ENCODE results near the gene PKMYT1. TPM values are rescaled to one million over a fixed set of nuclear protein-coding genes. Genes with fewer than 3 reads are reported as not detected.

Gene PKMYT1
- total and polyA plus RNA-seq, 8 donors: 0.28 to 4.8 (median 1.5) TPM

- no peaks in the 10 kb centered on the region for H3K36me3 ChIP-seq
- no peak overlapping the region for H3K27ac ChIP-seq
- DNase-seq (peak in 1 of 6 donors; percentile 77), FAIRE-seq (no peak), ATAC-seq (no peak)
- H3K27me3 ChIP-seq: no peaks in the 10 kb centered on the region
- no peaks in the 10 kb centered on the region for H3K9me3 ChIP-seq
- intact Hi-C loops (cut with DNase I): no loop called here
- H3K4me1 ChIP-seq: peaks cover 4 to 8% (median 8%) of the 10 kb centered on the region in 3 donors
- 85 to 91% methylated on average over 12 of the region's 12 CpGs for WGBS, 2 donors
- TF ChIP-seq CTCF (IDR thresholded peaks at IDR 0.05): no peak
- H3K4me3 ChIP-seq: no peak overlapping the region
Measured at GRCh38 chr16:3001316-3001715, 21.1 kb upstream of the PKMYT1 start.

GRCh38 chr16:3000540-3000939 lies 20.3 kb upstream of the PKMYT1 start:
- no peak overlapping the region for H3K4me3 ChIP-seq
- FAIRE-seq (no peak), ATAC-seq (no peak)

GRCh38 chr16:2999929-3000328 lies 19.7 kb upstream of the PKMYT1 start:
- no peaks in the 10 kb centered on the region for H3K27me3 ChIP-seq
- whole genome bisulfite sequencing, 2 donors: 85 to 91% methylated on average over 6 of the region's 6 CpGs
- no peaks in the 10 kb centered on the region for H3K4me1 ChIP-seq
- no peaks in the 10 kb centered on the region for H3K36me3 ChIP-seq
- FAIRE-seq: no peak
- H3K9me3 ChIP-seq: no peaks in the 10 kb centered on the region
- no peak overlapping the region for H3K27ac ChIP-seq
- DNase-seq: no peak
- intact Hi-C loops (cut with DNase I): no loop called here
- no peak for ATAC-seq
- H3K4me3 ChIP-seq: no peak overlapping the region
- no peak for TF ChIP-seq CTCF (IDR thresholded peaks at IDR 0.05)

More at GRCh38 chr16:3000540-3000939, 20.3 kb upstream of the PKMYT1 start:
- Histone ChIP-seq H3K27me3 (no peaks in the 10 kb centered on the region), H3K36me3 (no peaks in the 10 kb centered on the region), H3K9me3 (no peaks in the 10 kb centered on the region), H3K4me1 (peaks cover 0 to under 1% (median under 1%) of the 10 kb centered on the region in 3 donors), H3K27ac (no peak overlapping the region)
- 86 to 91% methylated on average over 4 of the region's 4 CpGs for WGBS, 2 donors
- no peak for TF ChIP-seq CTCF (IDR thresholded peaks at IDR 0.05)
- DNase-seq: peak in 1 of 6 donors; percentile 70
- intact Hi-C loops (cut with DNase I): no loop called here

- peak in 1 of 6 donors; percentile 60 for DNase-seq
- H3K27ac ChIP-seq: no peak overlapping the region
- intact Hi-C loops (cut with DNase I): no loop called here
- no peaks in the 10 kb centered on the region for H3K9me3 ChIP-seq
- no peaks in the 10 kb centered on the region for H3K27me3 ChIP-seq
- H3K4me3 ChIP-seq: no peak overlapping the region
- FAIRE-seq: no peak
- H3K4me1 ChIP-seq: no peaks in the 10 kb centered on the region
- H3K36me3 ChIP-seq: no peaks in the 10 kb centered on the region
- TF ChIP-seq CTCF (IDR thresholded peaks at IDR 0.05): no peak
- 86 to 87% methylated on average over 12 to 13 of the region's 13 CpGs for WGBS, 2 donors
- ATAC-seq: no peak
Measured at GRCh38 chr16:2996298-2996697, 16.1 kb upstream of the PKMYT1 start.

- FAIRE-seq: no peak
- Histone ChIP-seq H3K4me3 (no peak overlapping the region), H3K27ac (no peak overlapping the region), H3K36me3 (no peaks in the 10 kb centered on the region), H3K27me3 (no peaks in the 10 kb centered on the region), H3K4me1 (no peaks in the 10 kb centered on the region), H3K9me3 (no peaks in the 10 kb centered on the region)
- intact Hi-C loops (cut with DNase I): no loop called here
- no peak for ATAC-seq
- no peak for TF ChIP-seq CTCF (IDR thresholded peaks at IDR 0.05)
- peak in 2 of 6 donors; percentile 35 to 55 for DNase-seq
- WGBS, 2 donors: 86 to 87% methylated on average over 14 of the region's 14 CpGs
Measured at GRCh38 chr16:2992383-2993081, 12.3 kb upstream of the PKMYT1 start.

Data from pancreas (tissue), 10 donors.